Stomach (tissue), 4 donors: ENCODE measurements around the gene FAM120B.

Experiments
- CTCF ChIP-seq, 7 experiments: fragments of 450-650 bp in 4 of 7; fragments of 200-600 bp in 3 of 7; sonication (generic) in 3 of 7; IDR thresholded peaks; one replicate each; pipeline ENCODE4 v1.5.1; 2016 to 2019; ENCODE audit warnings: antibody characterized with exemption in 7 of 7, control low read depth in 2 of 7, mild to moderate bottlenecking in 1 of 7
- EP300 ChIP-seq: sonication (generic); formaldehyde crosslinking; IDR thresholded peaks from one replicate; pipeline ENCODE4 v1.6.1; 2017; ENCODE audit warnings: antibody characterized with exemption
- POLR2A ChIP-seq, 4 donors: fragments of 450-650 bp; IDR thresholded peaks; one replicate each; pipeline ENCODE4 v1.6.1; 2016; ENCODE audit warnings: antibody characterized with exemption in 4 of 4, control low read depth in 2 of 4, mild to moderate bottlenecking in 1 of 4, moderate library complexity in 1 of 4
- POLR2AphosphoS5 ChIP-seq, 3 donors: sonication (generic); formaldehyde crosslinking; IDR thresholded peaks; one replicate each; pipeline ENCODE4 v1.6.1; 2016; ENCODE audit warnings: antibody characterized with exemption in 3 of 3

- TF ChIP-seq CTCF (IDR thresholded peaks at IDR 0.05), result no peak
- no peak for TF ChIP-seq POLR2AphosphoS5 (IDR thresholded peaks at IDR 0.05)
- TF ChIP-seq POLR2A (IDR thresholded peaks at IDR 0.05), result no peak
- TF ChIP-seq EP300, result no peak
Observed at GRCh38 chr6:170436209-170436809, 129.8 kb downstream of the FAM120B start.
